Superior temporal gyrus (tissue), 1 donor: ENCODE data around the gene FOXJ1.

Experiments
- DNase-seq: peaks from one replicate; pipeline ENCODE4 v3.0.0-alpha.2; 2016; ENCODE audit errors: extremely low spot score

The FOXJ1 gene

DNA sequence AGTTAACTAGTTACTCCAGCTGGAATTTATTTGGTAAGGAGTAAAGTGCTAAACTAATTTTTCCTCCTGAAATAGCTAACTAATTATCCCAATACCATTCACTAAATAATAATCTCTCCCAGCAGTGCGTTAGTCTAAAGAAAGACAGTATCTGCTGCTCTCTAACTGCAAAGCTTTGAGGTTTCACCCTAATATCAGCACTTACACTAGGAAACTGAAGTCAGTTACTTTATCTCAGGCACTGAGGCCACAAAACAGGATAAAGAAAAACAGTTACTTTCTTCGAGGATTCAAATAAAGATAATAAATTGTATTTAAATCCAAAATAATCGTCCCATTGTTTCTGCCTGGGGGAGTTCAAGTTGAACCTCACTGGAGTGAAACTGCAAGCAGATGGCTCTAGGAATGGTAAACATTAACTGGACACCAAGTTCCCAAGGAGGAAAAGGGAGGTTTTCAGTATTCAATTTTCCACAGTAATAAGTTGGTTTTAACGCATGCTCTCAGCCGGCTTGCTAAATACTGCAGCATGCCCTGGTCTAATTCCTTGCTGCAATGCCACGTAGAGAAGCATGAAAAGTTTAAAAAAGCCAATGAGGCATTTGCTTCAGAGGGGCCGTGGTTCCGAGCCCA, 20.0 kb upstream of the FOXJ1 start:
- DNase-seq: no peak

- no peak for DNase-seq
Observed at GRCh38 chr17:76159157-76159556, 18.1 kb upstream of the FOXJ1 start.

DNA sequence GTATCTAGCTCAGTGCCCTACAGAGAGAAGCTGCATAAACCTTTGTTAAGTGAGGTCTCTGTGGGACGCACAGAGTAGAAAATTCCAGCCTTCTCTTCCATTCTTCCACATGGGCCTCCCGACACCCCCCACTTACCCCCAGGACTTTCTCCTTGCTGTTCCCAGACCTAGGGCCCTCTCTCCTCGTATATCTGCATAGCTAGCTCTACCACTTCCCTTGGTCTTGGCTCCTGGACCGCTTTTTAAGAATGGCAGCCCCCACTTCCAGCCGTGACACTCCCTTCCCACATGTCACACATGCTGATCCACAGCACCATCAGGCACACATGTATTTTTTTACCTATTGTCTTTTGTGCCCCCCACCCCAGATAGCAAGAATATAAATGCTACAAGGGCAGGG, 16.7 kb upstream of the FOXJ1 start:
- DNase-seq: no peak

GRCh38 chr17:76156662-76156991, 15.6 kb upstream of the FOXJ1 start:
- no peak for DNase-seq

DNA sequence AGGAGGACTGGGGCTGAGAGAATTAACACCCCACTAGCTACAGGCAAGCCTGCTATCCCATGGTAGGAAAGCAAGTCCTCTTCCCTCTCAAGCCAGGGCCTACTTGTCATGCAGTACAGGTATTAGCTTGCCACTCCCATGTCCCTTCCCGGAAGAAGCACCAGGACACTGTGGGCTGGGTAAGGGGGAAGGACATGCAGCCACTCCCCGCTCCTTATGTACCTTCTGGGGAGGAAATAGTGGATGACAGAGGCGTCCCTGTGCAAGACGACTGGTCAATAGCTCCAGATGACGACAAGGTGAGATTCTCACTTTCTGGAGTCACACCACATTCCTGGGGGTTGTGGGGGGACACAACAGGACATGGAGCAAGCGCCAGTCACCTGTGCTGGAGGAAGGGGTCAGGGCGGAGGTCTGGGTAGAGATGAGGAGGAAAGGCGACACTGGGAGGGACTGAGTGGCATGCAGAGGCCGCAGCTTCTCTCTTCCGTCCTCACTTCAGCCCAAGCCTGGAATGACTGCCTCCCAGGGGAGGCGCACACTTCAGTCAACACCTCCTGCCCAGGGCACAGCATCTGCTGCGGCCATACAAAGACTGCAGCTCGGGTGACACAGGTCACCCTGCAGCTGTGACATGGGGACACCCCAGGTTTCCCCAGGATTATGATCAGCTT, 15.1 kb upstream of the FOXJ1 start:
- no peak for DNase-seq

DNA sequence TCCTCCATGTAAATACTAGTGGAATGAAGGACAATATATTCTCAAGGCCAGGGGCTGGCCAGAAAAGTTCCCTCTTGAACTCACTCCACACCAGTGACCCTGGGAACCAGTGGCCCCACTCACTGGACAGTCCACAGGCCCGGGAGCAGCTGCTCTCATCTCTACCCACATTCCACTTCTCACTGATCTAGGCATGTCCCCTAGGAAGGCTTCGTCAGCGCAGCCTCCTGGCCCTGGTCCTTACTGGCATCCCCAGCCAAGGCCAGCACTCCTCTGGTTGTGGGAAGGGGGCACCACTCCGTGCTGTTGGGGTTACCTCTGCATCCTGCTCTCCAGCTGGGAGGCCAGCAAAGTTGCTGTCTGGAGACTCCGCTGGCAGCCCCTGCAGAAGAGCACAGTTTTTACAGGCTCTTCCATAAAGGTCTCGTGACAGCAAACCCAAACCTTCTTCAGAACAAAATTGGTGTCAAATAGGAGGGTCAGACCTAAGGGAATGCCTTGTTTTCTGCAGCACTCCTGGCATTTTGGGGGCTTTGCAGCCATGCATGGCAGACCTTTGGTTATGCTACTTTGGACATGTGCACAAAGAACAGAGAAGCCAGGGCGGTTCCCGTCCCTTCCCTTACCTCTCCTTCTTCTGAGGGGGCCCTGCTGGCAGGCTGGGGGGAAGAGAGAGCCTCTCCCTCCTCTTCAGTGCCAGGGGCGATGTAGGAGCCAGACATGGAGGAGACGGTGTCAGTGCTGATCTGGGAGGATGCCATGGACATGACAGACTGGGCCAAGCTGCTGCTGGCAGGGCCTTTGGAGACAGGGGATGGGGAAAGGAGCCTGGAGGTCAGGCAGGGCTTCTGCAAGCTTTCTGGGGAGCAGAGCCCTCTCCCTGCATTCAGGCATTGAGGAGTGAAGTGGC, 14.1 kb upstream of the FOXJ1 start:
- no peak for DNase-seq

GRCh38 chr17:76154292-76154691, 13.2 kb upstream of the FOXJ1 start:
- DNase-seq: no peak

- DNase-seq: no peak
Observed at GRCh38 chr17:76153640-76154039, 12.6 kb upstream of the FOXJ1 start.

- no peak for DNase-seq
Observed at GRCh38 chr17:76153202-76153601, 12.2 kb upstream of the FOXJ1 start.

- DNase-seq: no peak
Observed at GRCh38 chr17:76152591-76152990, 11.5 kb upstream of the FOXJ1 start.

- DNase-seq: no peak
Observed at GRCh38 chr17:76151896-76152454, 10.9 kb upstream of the FOXJ1 start.

GRCh38 chr17:76150712-76151622, 9.9 kb upstream of the FOXJ1 start:
- no peak for DNase-seq

DNA sequence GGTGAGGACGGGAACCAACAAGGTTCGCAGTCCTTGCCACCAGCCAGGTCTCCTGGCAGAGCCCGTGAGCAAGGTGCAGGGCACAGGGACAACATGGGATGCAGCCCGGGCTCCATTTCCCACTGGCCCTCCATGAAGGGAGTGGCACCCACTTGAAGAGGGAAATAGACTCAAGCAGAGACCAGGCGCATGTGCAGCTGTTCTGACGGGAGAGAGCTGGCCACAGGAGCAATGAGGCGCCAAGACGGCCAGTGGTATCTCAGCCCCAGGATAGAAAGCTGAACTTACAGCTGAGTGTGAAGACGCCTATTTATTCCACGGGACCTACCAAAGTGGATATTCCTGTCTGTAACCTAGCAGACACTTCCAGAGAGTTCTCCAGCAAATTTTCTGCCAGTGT, 8.2 kb upstream of the FOXJ1 start:
- no peak for DNase-seq

GRCh38 chr17:76148015-76148326, 6.9 kb upstream of the FOXJ1 start:
- no peak for DNase-seq

DNA sequence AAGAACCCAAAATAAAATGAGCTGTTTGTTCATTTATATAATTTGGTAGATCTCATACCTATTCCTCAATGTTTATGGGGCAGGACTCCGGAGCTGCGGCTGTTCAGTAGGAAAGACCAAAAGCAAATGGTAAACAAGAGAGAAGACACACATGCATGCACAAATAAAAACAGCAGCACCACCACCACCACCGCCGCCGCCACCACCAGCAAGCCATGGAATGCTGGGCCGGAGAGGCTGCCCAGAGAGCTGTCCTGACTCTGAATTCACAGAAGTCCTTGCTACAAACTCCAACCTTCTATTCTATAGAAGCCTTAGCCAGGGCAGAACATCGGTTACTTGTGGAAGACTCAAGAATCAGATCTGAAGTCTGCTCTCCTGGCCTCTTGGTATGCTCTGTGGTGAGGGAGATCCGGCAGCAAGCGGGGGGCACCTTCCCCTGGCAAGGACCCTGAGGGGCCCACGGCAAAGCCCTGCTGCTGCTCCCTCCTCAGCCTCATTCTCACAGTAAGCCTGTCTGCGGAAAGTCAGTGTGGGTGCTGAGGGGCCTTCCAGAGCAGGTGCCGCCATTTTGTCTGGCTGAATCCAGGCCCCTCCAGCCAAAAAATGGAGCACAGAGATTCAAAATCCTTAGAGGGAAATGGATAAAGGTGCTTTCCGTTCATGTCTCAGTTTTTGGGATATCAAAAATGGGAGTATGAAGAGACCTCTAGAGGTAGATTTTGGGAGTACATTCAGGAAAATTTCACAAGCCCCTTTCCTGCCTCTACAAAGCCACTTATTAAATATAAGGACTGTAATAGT, 6.4 kb upstream of the FOXJ1 start:
- DNase-seq: peak; percentile 60

- DNase-seq: no peak
Observed at GRCh38 chr17:76146053-76146851, 5.2 kb upstream of the FOXJ1 start.

DNA sequence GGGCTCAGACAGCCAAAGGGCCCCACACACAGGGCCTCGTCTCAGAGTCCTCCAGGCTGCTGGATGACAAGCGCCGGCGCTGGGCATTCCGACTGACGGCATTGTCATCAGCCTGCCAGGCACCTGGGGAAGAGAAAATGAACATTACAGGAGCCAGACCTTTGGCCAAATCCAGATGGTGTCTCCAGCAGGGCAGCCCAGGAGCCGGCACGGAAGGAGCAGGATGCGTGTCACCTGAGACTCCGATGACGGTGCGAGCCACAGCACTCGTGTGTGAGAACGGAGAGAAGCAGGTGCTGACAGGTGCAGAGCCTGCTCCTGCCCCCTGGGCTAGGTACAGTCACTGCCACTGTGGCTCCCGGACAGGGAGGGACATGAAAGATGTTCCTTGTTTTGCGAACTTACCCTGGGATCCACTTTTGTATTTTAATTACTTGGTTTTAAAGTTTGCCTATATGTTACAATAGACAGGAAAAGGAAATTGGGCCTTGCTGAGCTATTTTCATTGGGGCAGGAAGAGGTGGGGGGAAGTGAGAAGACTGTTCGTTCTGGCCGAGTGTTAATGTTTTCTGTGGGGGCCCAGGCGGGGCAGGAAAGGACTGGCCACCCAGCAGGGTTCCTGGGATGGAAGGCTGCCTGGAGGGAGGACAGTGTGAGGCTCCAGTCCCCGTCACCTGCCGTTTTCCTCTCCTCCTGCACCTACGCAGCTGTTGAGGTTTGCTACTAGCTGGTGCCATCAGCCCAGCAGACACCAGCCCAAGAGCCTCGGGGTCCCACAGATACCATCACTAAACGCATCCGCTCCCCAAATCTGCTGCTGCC, 4.4 kb upstream of the FOXJ1 start:
- DNase-seq: no peak

DNA sequence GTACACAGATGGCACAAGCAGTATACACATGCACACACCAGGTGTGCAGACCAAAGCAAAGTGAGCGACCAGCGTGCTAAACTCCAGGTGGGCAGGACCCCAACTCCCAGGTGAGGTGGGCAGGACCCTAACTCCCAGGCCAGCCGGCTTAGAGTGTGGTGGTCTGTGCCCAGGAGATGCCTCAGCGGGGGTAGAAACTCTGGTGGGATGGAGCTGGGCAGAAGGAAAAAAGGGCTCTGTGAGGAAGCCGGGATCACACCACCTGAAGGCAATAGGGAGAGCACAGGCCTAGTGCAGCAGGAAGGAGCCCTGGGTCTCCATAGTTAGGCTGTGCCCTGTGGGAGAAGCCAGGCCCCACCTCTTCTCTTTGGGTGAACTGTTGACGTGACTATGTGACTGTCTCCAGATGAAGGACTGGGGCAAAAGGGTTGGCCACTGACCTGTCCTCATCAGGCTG, 1.6 kb upstream of the FOXJ1 start:
- DNase-seq: no peak

DNA sequence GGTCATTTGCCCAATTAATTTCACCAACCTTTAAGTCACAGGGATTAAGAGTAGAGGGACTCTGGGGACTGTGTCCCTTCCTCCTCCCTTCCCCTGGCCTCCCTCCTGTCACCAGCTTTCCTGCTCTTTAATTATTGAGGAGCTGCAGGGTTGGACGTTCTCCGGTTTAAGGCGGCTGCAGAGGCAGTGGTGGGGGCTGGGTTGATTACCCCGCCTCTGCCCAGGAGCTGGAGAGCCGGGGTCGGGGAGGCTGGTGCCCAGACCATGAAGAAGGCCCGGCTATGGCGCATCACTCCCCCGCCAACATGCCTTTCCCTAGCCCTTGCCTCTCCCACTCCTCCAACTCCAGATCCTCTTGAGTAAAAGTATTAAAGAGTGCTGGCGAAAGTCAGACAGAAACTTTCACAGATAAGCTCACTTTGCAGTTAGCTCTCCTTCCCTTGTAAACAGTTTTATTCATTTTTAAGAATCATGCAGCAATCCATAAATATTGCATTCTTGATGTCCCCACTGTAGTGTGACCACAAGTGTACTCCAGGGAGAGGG, 1.1 kb upstream of the FOXJ1 start:
- no peak for DNase-seq
